Measurements from ENCODE around the gene BMPR1A. TPM values are rescaled to one million over a fixed set of nuclear protein-coding genes. Genes with fewer than 3 reads are reported as not detected.

BMPR1A gene
- polyA plus RNA-seq, 1 donor (not counting 4 experiments of a cell fraction or from before 2014, with no cell fraction given) = 22.2 TPM

DNA sequence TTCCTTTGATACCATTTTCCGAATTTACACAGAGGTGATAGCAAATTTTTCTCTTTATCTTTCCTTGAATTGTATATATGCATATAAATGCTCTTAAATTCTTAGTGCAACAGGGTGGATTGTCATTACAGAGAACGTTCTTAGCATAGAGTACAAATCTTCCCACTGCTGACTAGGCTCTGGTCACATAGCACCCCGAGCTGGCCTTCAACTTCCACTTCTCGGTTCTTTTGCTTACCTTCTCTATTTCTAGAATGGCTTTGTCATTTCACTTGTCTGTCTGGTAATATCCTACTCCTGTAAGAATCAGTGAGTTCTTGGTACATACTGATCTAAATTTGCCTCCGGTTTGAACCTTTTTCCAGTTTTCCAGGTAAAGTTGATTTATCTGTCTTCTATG is 225.3 kb downstream of the BMPR1A start:
- TF ChIP-seq, protein P1, sequence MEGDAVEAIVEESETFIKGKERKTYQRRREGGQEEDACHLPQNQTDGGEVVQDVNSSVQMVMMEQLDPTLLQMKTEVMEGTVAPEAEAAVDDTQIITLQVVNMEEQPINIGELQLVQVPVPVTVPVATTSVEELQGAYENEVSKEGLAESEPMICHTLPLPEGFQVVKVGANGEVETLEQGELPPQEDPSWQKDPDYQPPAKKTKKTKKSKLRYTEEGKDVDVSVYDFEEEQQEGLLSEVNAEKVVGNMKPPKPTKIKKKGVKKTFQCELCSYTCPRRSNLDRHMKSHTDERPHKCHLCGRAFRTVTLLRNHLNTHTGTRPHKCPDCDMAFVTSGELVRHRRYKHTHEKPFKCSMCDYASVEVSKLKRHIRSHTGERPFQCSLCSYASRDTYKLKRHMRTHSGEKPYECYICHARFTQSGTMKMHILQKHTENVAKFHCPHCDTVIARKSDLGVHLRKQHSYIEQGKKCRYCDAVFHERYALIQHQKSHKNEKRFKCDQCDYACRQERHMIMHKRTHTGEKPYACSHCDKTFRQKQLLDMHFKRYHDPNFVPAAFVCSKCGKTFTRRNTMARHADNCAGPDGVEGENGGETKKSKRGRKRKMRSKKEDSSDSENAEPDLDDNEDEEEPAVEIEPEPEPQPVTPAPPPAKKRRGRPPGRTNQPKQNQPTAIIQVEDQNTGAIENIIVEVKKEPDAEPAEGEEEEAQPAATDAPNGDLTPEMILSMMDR (optimal IDR thresholded peaks at IDR 0.05 in 1 of 3, IDR thresholded peaks at IDR 0.05 in 1 of 3, conservative IDR thresholded peaks at IDR 0.05 in 1 of 3; ENCODE audit: extremely low read depth in 1 of 3, insufficient read depth in 2 of 3, low read length in 3 of 3) = no peak
- TF ChIP-seq EZH2 (IDR thresholded peaks at IDR 0.05; ENCODE audit: low read length) = no peak

More for the DNA sequence above, 225.3 kb downstream of the BMPR1A start:
- H3K4me1 ChIP-seq (ENCODE audit: control insufficient read depth, extremely low read depth, insufficient read depth, low read length) = peaks cover 12% of the 10 kb centered on the region
- H3K4me3 ChIP-seq (ENCODE audit: control insufficient read depth in 2 of 3, extremely low read depth in 1 of 3, insufficient read depth in 2 of 3, low read depth in 1 of 3, low read length in 3 of 3) = no peak overlapping the region
- no peaks in the 10 kb centered on the region for H3K9me1 ChIP-seq (ENCODE audit: control insufficient read depth, extremely low read depth, insufficient read depth, low read length)
- FAIRE-seq (no peak), DNase-seq (ENCODE audit: low read depth, low spot score) (no peak)
- H3K9ac ChIP-seq (ENCODE audit: control insufficient read depth, extremely low read depth, insufficient read depth, low read length) = no peak overlapping the region
- no peaks in the 10 kb centered on the region for H3K79me2 ChIP-seq (ENCODE audit: control insufficient read depth, insufficient read depth, low read length)
- dilution Hi-C loops (cut with MboI; ENCODE audit: extremely low pct_ligation_motif_present, low sequenced_read_pairs) = no loop called here
- no peaks in the 10 kb centered on the region for H4K20me1 ChIP-seq (ENCODE audit: control insufficient read depth, extremely low read depth, insufficient read depth, low read length)
- H3K27ac ChIP-seq (ENCODE audit: control insufficient read depth, insufficient read depth, low read length) = no peak overlapping the region
- H3K27me3 ChIP-seq (ENCODE audit: control insufficient read depth, extremely low read depth, insufficient read depth, low read length) = no peaks in the 10 kb centered on the region
- H3K36me3 ChIP-seq (ENCODE audit: control insufficient read depth in 2 of 2, extremely low read depth in 1 of 2, insufficient read depth in 2 of 2, low read length in 2 of 2) = no peaks in the 10 kb centered on the region
- no peak overlapping the region for H2AFZ ChIP-seq (ENCODE audit: control insufficient read depth, low read length)
- H3K9me3 ChIP-seq (ENCODE audit: control insufficient read depth, low read depth, low read length) = no peaks in the 10 kb centered on the region
- H3K4me2 ChIP-seq (ENCODE audit: control insufficient read depth, extremely low read depth, insufficient read depth, low read depth, low read length) = no peak overlapping the region

Small RNA genes within 50 kb of the gene (small RNA-seq; reads per million reads assigned to genes)
- gene RNU1-19P (ENCODE audit: insufficient read length in 3 of 3, low read depth in 3 of 3, low replicate concordance in 1 of 3) = 0 to 0.80 (median 0.75) reads per million in 3 experiments

Other genes with a start within 250 kb of the BMPR1A start
- gene WAPL, start 234.8 kb upstream of the BMPR1A start, polyA plus RNA-seq = 15.8 to 26.2 TPM (median 18.9 TPM) in 3 replicates
- gene OPN4, start 102.1 kb upstream of the BMPR1A start, polyA plus RNA-seq = not detected in 3 replicates
- 0.01 TPM in 2 of 3 replicates, not detected in the other for gene LDB3, start 88.1 kb upstream of the BMPR1A start, polyA plus RNA-seq
- gene MMRN2, start 201.0 kb downstream of the BMPR1A start, polyA plus RNA-seq = 11.7 to 13.9 TPM (median 13.8 TPM) in 3 replicates
- gene SNCG, start 202.0 kb downstream of the BMPR1A start, polyA plus RNA-seq = 6.8 to 13.1 TPM (median 7.2 TPM) in 3 replicates
- gene ADIRF, start 211.9 kb downstream of the BMPR1A start, polyA plus RNA-seq = 136 to 164 TPM (median 157 TPM) in 3 replicates